CD4-positive, alpha-beta T cell treated with Interleukin-6 for 4 hours (primary cell): ENCODE data around the gene PCNX2.
"Not testable (repeated sequence)": the region's sequence is repeated elsewhere in the genome, so short reads cannot be mapped to it uniquely, and the experiment has no call there.

ENCODE experiments used
- DNase-seq: peaks from one replicate; pipeline ENCODE4 v3.0.0-alpha.2; 2020; ENCODE audit warnings: mixed read lengths

Gene PCNX2

GRCh38 chr1:233215135-233215760, 80.3 kb downstream of the PCNX2 start:
- no peak for DNase-seq

GRCh38 chr1:233211595-233211994, 83.9 kb downstream of the PCNX2 start:
- no peak for DNase-seq

GRCh38 chr1:233211106-233211505, 84.4 kb downstream of the PCNX2 start:
- DNase-seq: no peak

GRCh38 chr1:233209481-233209880, 86.0 kb downstream of the PCNX2 start:
- DNase-seq: no peak

- no peak for DNase-seq
Measured at GRCh38 chr1:233208687-233209086, 86.8 kb downstream of the PCNX2 start.

- DNase-seq: no peak
Measured at GRCh38 chr1:233197940-233198339, 97.6 kb downstream of the PCNX2 start.

- DNase-seq: no peak
Measured at GRCh38 chr1:233193741-233194140, 101.8 kb downstream of the PCNX2 start.

GRCh38 chr1:233190987-233191386, 104.5 kb downstream of the PCNX2 start:
- no peak for DNase-seq

- DNase-seq: no peak
Measured at GRCh38 chr1:233189526-233189925, 106.0 kb downstream of the PCNX2 start.

- no peak for DNase-seq
Measured at GRCh38 chr1:233188061-233188460, 107.5 kb downstream of the PCNX2 start.

GRCh38 chr1:233183226-233184020, 112.1 kb downstream of the PCNX2 start:
- DNase-seq: no peak

- no peak for DNase-seq
Measured at GRCh38 chr1:233182587-233182986, 112.9 kb downstream of the PCNX2 start.

- DNase-seq: no peak
Measured at GRCh38 chr1:233180641-233181364, 114.7 kb downstream of the PCNX2 start.

- DNase-seq: not testable (repeated sequence)
Measured at GRCh38 chr1:233179638-233180037, 115.9 kb downstream of the PCNX2 start.

GRCh38 chr1:233172201-233172600, 123.3 kb downstream of the PCNX2 start:
- DNase-seq: no peak

GRCh38 chr1:233170741-233171140, 124.8 kb downstream of the PCNX2 start:
- DNase-seq: no peak

GRCh38 chr1:233168384-233168783, 127.1 kb downstream of the PCNX2 start:
- DNase-seq: no peak

GRCh38 chr1:233166896-233167295, 128.6 kb downstream of the PCNX2 start:
- no peak for DNase-seq

- DNase-seq: no peak
Measured at GRCh38 chr1:233163696-233164095, 131.8 kb downstream of the PCNX2 start.

- no peak for DNase-seq
Measured at GRCh38 chr1:233158322-233158721, 137.2 kb downstream of the PCNX2 start.

- no peak for DNase-seq
Measured at GRCh38 chr1:233157245-233157644, 138.3 kb downstream of the PCNX2 start.

- no peak for DNase-seq
Measured at GRCh38 chr1:233151861-233152260, 143.7 kb downstream of the PCNX2 start.

GRCh38 chr1:233144434-233144833, 151.1 kb downstream of the PCNX2 start:
- DNase-seq: no peak

- DNase-seq: no peak
Measured at GRCh38 chr1:233143241-233143640, 152.3 kb downstream of the PCNX2 start.
